CD4-positive, alpha-beta memory T cell (primary cell): ENCODE measurements around the gene IL1R2. TPM values are rescaled to one million over a fixed set of nuclear protein-coding genes. Genes with fewer than 3 reads are reported as not detected.
A peak's percentile ranks its signal among the peaks of the same experiment; 100 is the strongest.
"Not testable (repeated sequence)": the region's sequence is repeated elsewhere in the genome, so short reads cannot be mapped to it uniquely, and the experiment has no call there.

Experiments
- CTCF ChIA-PET: fragments of 350-600 bp; sonication (Branson Sonifier 250); formaldehyde crosslinking; loops from one replicate; lab custom pipeline; 2021; ENCODE audit warnings: inconsistent platforms; ENCODE audit not compliant: partially characterized antibody; lab: Charles Lee
- POLR2A ChIA-PET: fragments of 350-600 bp; sonication (Branson Sonifier 250); formaldehyde crosslinking; loops from one replicate; lab custom pipeline; 2021; ENCODE audit not compliant: partially characterized antibody; lab: Charles Lee
- DNase-seq, 5 donors: peaks; one replicate each; pipeline versions ENCODE4 v3.0.0 to v3.0.0-alpha.2; 2020 to 2022; ENCODE audit warnings: mixed read lengths in 1 of 5
- H3K27ac ChIP-seq: one replicate; pipeline ENCODE4 v1.7.0; 2013; ENCODE audit warnings: low read depth, low read length
- H3K27me3 ChIP-seq: 2 replicates; pipeline ENCODE4 v1.7.0; 2013; ENCODE audit warnings: mild to moderate bottlenecking, low read length, moderate library complexity; ENCODE audit not compliant: insufficient read depth
- H3K36me3 ChIP-seq: 2 replicates; pipeline ENCODE4 v1.7.0; 2013; ENCODE audit warnings: mild to moderate bottlenecking, low read length, moderate library complexity; ENCODE audit not compliant: insufficient read depth
- H3K4me1 ChIP-seq: 2 replicates; pipeline ENCODE4 v1.7.0; 2013; ENCODE audit warnings: mild to moderate bottlenecking, low read length, moderate library complexity; ENCODE audit not compliant: insufficient read depth
- H3K4me3 ChIP-seq, 2 donors: one replicate each; pipeline ENCODE4 v1.7.0; 2013; ENCODE audit warnings: low read length in 2 of 2, mild to moderate bottlenecking in 1 of 2
- H3K9me3 ChIP-seq, 2 donors: one replicate each; pipeline ENCODE4 v1.7.0; 2013; ENCODE audit warnings: low read length in 2 of 2, control low read depth in 1 of 2; ENCODE audit not compliant: control insufficient read depth in 1 of 2
- H3K27ac Mint-ChIP-seq, 7 donors: one replicate each; pipeline ENCODE4 v1.8.0; 2020 to 2021; ENCODE audit warnings: mixed read lengths in 7 of 7, mild to moderate bottlenecking in 6 of 7, inconsistent platforms in 3 of 7, moderate library complexity in 3 of 7
- H3K27me3 Mint-ChIP-seq, 2 donors: one replicate each; pipeline ENCODE4 v1.8.0; 2020 to 2021; ENCODE audit warnings: mixed read lengths in 2 of 2
- H3K36me3 Mint-ChIP-seq, 2 donors: one replicate each; pipeline ENCODE4 v1.8.0; 2020 to 2021; ENCODE audit warnings: mixed read lengths in 2 of 2, inconsistent platforms in 1 of 2, mild to moderate bottlenecking in 1 of 2
- H3K4me1 Mint-ChIP-seq, 4 donors: one replicate each; pipeline ENCODE4 v1.8.0; 2020 to 2021; ENCODE audit warnings: mixed read lengths in 4 of 4, mild to moderate bottlenecking in 1 of 4
- H3K4me3 Mint-ChIP-seq, 8 donors: one replicate each; pipeline ENCODE4 v1.8.0; 2020 to 2021; ENCODE audit warnings: mixed read lengths in 8 of 8, mild to moderate bottlenecking in 7 of 8, moderate library complexity in 6 of 8, inconsistent platforms in 3 of 8
- H3K9me3 Mint-ChIP-seq, 8 donors: one replicate each; pipeline ENCODE4 v1.8.0; 2020 to 2021; ENCODE audit warnings: mixed read lengths in 8 of 8, mild to moderate bottlenecking in 5 of 8, inconsistent platforms in 3 of 8, moderate library complexity in 1 of 8
- intact Hi-C: fragments of 100-400 bp; cut with micrococcal nuclease; formaldehyde crosslinking; loops from one replicate; pipeline ENCODE4 v1.15.1; 2023
- polyA plus RNA-seq, 2 donors: library from polyadenylated mRNA; unstranded; fragments of 300-500 nt; fragmentation: Illumina TruSeq; gene quantifications; one replicate each; pipeline ENCODE4 v1.2.3, GENCODE V29; 2021
- total RNA-seq, 2 experiments: library from RNA; stranded (reverse); gene quantifications; one replicate each; pipeline ENCODE4 v1.2.3, GENCODE V29; 2021

The IL1R2 gene
- total and polyA plus RNA-seq, 4 experiments from 2014 or later: 0.61 to 2.1 TPM; not detected in 2

GRCh38 chr2:102066554-102066953, 74.8 kb downstream of the IL1R2 start:
- ChIA-PET CTCF (no interaction called here), POLR2A (no interaction called here)
- H3K27me3 ChIP-seq: no peaks in the 10 kb centered on the region
- H3K36me3 Mint-ChIP-seq: peaks cover 0 to 3% of the 10 kb centered on the region in 2 donors
- H3K4me3 Mint-ChIP-seq: no peak overlapping the region
- no peak overlapping the region for H3K4me3 ChIP-seq
- H3K4me1 Mint-ChIP-seq: peaks cover 11 to 18% (median 14%) of the 10 kb centered on the region in 4 donors
- no peak overlapping the region for H3K27ac Mint-ChIP-seq
- peaks cover 0 to 5% (median 2%) of the 10 kb centered on the region in 8 donors for H3K9me3 Mint-ChIP-seq
- H3K27me3 Mint-ChIP-seq: no peaks in the 10 kb centered on the region
- H3K9me3 ChIP-seq: no peaks in the 10 kb centered on the region
- no peak overlapping the region for H3K27ac ChIP-seq
- no peaks in the 10 kb centered on the region for H3K36me3 ChIP-seq
- peaks cover 17% of the 10 kb centered on the region for H3K4me1 ChIP-seq
- intact Hi-C loops: no loop called here
- DNase-seq: no peak

- H3K27ac Mint-ChIP-seq, H3K4me1 Mint-ChIP-seq, H3K4me3 ChIP-seq, H3K27me3 ChIP-seq, H3K9me3 ChIP-seq, H3K36me3 Mint-ChIP-seq, H3K9me3 Mint-ChIP-seq, H3K4me1 ChIP-seq, H3K27me3 Mint-ChIP-seq, H3K36me3 ChIP-seq, POLR2A ChIA-PET, H3K4me3 Mint-ChIP-seq, intact Hi-C loops, CTCF ChIA-PET, H3K27ac ChIP-seq, DNase-seq: not testable (repeated sequence)
These were observed 76.4 kb downstream of the IL1R2 start for GRCh38 chr2:102068126-102068525.

DNA sequence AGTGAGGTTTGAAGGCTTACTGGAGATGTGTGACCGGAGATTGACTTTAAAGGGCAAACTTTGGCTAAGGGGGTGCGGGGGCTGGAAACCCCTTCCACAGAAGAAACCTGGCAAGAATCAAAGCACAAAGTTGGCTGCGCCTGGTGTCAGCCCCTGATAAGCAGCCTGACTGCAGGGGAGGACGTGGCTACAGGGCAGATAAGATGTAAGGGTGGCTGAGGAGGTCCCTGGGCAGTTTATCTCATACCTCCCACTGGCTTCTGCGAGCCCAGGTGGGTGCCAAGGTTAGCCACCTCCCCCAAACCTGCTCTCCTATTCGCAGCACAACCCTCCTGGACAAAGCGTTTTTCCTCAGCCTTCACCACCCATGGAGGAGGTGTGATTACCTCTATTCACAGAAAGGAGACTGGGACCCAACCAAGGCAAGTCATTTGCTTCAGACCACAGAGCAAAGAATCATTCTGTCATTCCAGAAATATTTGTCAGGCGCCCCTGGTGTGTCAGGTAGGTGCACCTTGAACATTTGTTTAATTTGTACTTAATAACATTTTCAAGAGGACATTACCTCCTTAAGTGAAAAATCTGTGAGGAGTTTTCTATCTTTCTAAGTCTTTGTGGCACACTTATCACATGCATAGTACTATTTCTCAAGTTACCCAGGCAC, 77.7 kb downstream of the IL1R2 start:
- intact Hi-C loops: no loop called here
- no peaks in the 10 kb centered on the region for H3K36me3 ChIP-seq
- CTCF ChIA-PET: interaction anchor here (1.9 kb wide), 1 partner anchor 14 kb away, joined by 4 read pairs; no protein-coding TSS in a partner anchor

GRCh38 chr2:102070058-102070642, 78.4 kb downstream of the IL1R2 start:
- CTCF ChIA-PET: interaction anchor here (1.9 kb wide), 1 partner anchor 13 kb away, joined by 4 read pairs; no protein-coding TSS in a partner anchor
- Mint-ChIP-seq H3K36me3 (peaks cover 0 to 3% of the 10 kb centered on the region in 2 donors), H3K4me3 (no peak overlapping the region), H3K9me3 (peaks cover 0 to 5% (median 2%) of the 10 kb centered on the region in 8 donors), H3K27me3 (no peaks in the 10 kb centered on the region), H3K4me1 (peaks cover 0 to 5% (median 2%) of the 10 kb centered on the region in 4 donors), H3K27ac (peak overlapping the region in 1 of 7 donors; percentile 24)
- intact Hi-C loops: no loop called here
- H3K36me3 ChIP-seq: no peaks in the 10 kb centered on the region
- H3K4me1 ChIP-seq: no peaks in the 10 kb centered on the region
- no peaks in the 10 kb centered on the region for H3K27me3 ChIP-seq
- DNase-seq: no peak
- H3K27ac ChIP-seq: no peak overlapping the region
- POLR2A ChIA-PET: no interaction called here
- H3K9me3 ChIP-seq: no peaks in the 10 kb centered on the region
- no peak overlapping the region for H3K4me3 ChIP-seq

More for the DNA sequence above, 77.7 kb downstream of the IL1R2 start:
- Mint-ChIP-seq H3K4me3 (no peak overlapping the region), H3K36me3 (peaks cover 0 to 3% of the 10 kb centered on the region in 2 donors), H3K9me3 (peaks cover 0 to 5% (median 2%) of the 10 kb centered on the region in 8 donors), H3K4me1 (peaks cover 0 to 5% (median 2%) of the 10 kb centered on the region in 4 donors), H3K27ac (no peak overlapping the region), H3K27me3 (no peaks in the 10 kb centered on the region)
- Histone ChIP-seq H3K4me3 (no peak overlapping the region), H3K9me3 (no peaks in the 10 kb centered on the region), H3K27ac (no peak overlapping the region), H3K4me1 (no peaks in the 10 kb centered on the region), H3K27me3 (no peaks in the 10 kb centered on the region)
- DNase-seq: no peak
- POLR2A ChIA-PET: no interaction called here

- intact Hi-C loops: no loop called here
These were observed 81.0 kb downstream of the IL1R2 start for GRCh38 chr2:102072741-102073140.

GRCh38 chr2:102073168-102073724, 81.5 kb downstream of the IL1R2 start:
- ChIA-PET POLR2A (no interaction called here), CTCF (interaction anchor here (1.2 kb wide), 1 partner anchor 167 kb away, joined by 7 read pairs; no protein-coding TSS in a partner anchor)
- Mint-ChIP-seq H3K27me3 (no peaks in the 10 kb centered on the region), H3K27ac (no peak overlapping the region), H3K4me3 (no peak overlapping the region), H3K36me3 (no peaks in the 10 kb centered on the region), H3K4me1 (peaks cover 0 to 5% (median 2%) of the 10 kb centered on the region in 4 donors), H3K9me3 (peaks cover 0 to 2% (median 0%) of the 10 kb centered on the region in 8 donors)
- H3K4me3 ChIP-seq: no peak overlapping the region
- H3K36me3 ChIP-seq: no peaks in the 10 kb centered on the region
- intact Hi-C loops: no loop called here
- no peaks in the 10 kb centered on the region for H3K27me3 ChIP-seq
- no peak overlapping the region for H3K27ac ChIP-seq
- H3K9me3 ChIP-seq: no peaks in the 10 kb centered on the region
- no peaks in the 10 kb centered on the region for H3K4me1 ChIP-seq
- DNase-seq: no peak

More at GRCh38 chr2:102072741-102073140, 81.0 kb downstream of the IL1R2 start:
- Histone ChIP-seq H3K27me3 (no peaks in the 10 kb centered on the region), H3K4me1 (no peaks in the 10 kb centered on the region), H3K9me3 (no peaks in the 10 kb centered on the region), H3K4me3 (no peak overlapping the region), H3K27ac (no peak overlapping the region), H3K36me3 (no peaks in the 10 kb centered on the region)
- POLR2A ChIA-PET: no interaction called here
- Mint-ChIP-seq H3K4me3 (no peak overlapping the region), H3K27ac (no peak overlapping the region), H3K36me3 (no peaks in the 10 kb centered on the region), H3K27me3 (no peaks in the 10 kb centered on the region), H3K9me3 (peaks cover 0 to 2% (median 0%) of the 10 kb centered on the region in 8 donors), H3K4me1 (peaks cover 0 to 5% (median 2%) of the 10 kb centered on the region in 4 donors)
- no peak for DNase-seq
- CTCF ChIA-PET: no interaction called here

GRCh38 chr2:102074152-102074783, 82.5 kb downstream of the IL1R2 start:
- no peak for DNase-seq
- H3K27ac ChIP-seq: no peak overlapping the region
- no peaks in the 10 kb centered on the region for H3K36me3 Mint-ChIP-seq
- H3K27ac Mint-ChIP-seq: peak overlapping the region in 2 of 7 donors; percentile 4 to 6
- H3K4me3 Mint-ChIP-seq: no peak overlapping the region
- no peaks in the 10 kb centered on the region for H3K9me3 ChIP-seq
- peaks cover 0 to 5% (median 2%) of the 10 kb centered on the region in 4 donors for H3K4me1 Mint-ChIP-seq
- H3K4me1 ChIP-seq: no peaks in the 10 kb centered on the region
- intact Hi-C loops: no loop called here
- H3K4me3 ChIP-seq: no peak overlapping the region
- H3K27me3 ChIP-seq: no peaks in the 10 kb centered on the region
- ChIA-PET CTCF (interaction anchor here (1.2 kb wide), 1 partner anchor 166 kb away, joined by 7 read pairs; no protein-coding TSS in a partner anchor), POLR2A (no interaction called here)
- H3K27me3 Mint-ChIP-seq: no peaks in the 10 kb centered on the region
- no peaks in the 10 kb centered on the region for H3K9me3 Mint-ChIP-seq
- no peaks in the 10 kb centered on the region for H3K36me3 ChIP-seq
